Duodenal mucosa (tissue), 2 donors: ENCODE results near the gene C11orf65.
"Not testable (repeated sequence)": the region's sequence is repeated elsewhere in the genome, so short reads cannot be mapped to it uniquely, and the experiment has no call there.

Source experiments
- H3K27ac ChIP-seq: one replicate; pipeline ENCODE4 v1.7.0; 2013; ENCODE audit warnings: low read depth, low read length
- H3K27me3 ChIP-seq, 2 donors: one replicate each; pipeline ENCODE4 v1.7.0; 2013; ENCODE audit warnings: low read length in 2 of 2, control low read depth in 1 of 2; ENCODE audit not compliant: insufficient read depth in 2 of 2, control insufficient read depth in 1 of 2
- H3K36me3 ChIP-seq, 2 donors: one replicate each; pipeline ENCODE4 v1.7.0; 2013; ENCODE audit warnings: low read length in 2 of 2, control low read depth in 1 of 2; ENCODE audit not compliant: insufficient read depth in 2 of 2, control insufficient read depth in 1 of 2
- H3K4me1 ChIP-seq, 2 donors: one replicate each; pipeline ENCODE4 v1.7.0; 2013; ENCODE audit warnings: low read length in 2 of 2, control low read depth in 1 of 2; ENCODE audit not compliant: insufficient read depth in 2 of 2, control insufficient read depth in 1 of 2
- H3K4me3 ChIP-seq, 2 donors: one replicate each; pipeline ENCODE4 v1.7.0; 2013; ENCODE audit warnings: low read length in 2 of 2, low read depth in 1 of 2
- H3K9ac ChIP-seq, 2 donors: one replicate each; pipeline ENCODE4 v1.7.0; 2013; ENCODE audit warnings: low read length in 2 of 2, low read depth in 1 of 2
- H3K9me3 ChIP-seq, 2 donors: one replicate each; pipeline ENCODE4 v1.7.0; 2013; ENCODE audit warnings: low read length in 2 of 2, control low read depth in 1 of 2; ENCODE audit not compliant: control insufficient read depth in 1 of 2

Gene C11orf65

DNA sequence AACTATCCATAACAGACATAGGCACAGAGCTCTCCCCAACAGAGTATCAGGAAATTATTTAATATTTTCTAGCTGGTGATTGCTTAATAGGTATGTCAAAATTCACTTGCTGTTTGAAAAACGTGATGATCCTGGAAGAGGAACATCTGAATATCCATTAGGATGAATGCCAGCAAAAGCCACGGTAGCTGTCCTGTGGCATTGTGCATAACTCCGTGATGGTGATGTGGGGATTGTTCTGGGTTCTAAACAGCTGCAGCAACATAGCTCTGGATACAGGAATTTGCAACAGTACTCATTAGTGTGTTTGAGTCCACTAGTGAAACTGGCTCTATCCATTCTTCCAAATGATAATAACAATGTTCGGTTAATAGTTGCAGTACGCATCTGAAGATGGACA is 78.8 kb downstream of the C11orf65 start:
- no peak overlapping the region for H3K27ac ChIP-seq
- H3K4me3 ChIP-seq, result no peak overlapping the region
- no peaks in the 10 kb centered on the region for H3K36me3 ChIP-seq
- no peaks in the 10 kb centered on the region for H3K4me1 ChIP-seq
- no peaks in the 10 kb centered on the region for H3K27me3 ChIP-seq
- H3K9ac ChIP-seq, result no peak overlapping the region
- no peaks in the 10 kb centered on the region for H3K9me3 ChIP-seq

DNA sequence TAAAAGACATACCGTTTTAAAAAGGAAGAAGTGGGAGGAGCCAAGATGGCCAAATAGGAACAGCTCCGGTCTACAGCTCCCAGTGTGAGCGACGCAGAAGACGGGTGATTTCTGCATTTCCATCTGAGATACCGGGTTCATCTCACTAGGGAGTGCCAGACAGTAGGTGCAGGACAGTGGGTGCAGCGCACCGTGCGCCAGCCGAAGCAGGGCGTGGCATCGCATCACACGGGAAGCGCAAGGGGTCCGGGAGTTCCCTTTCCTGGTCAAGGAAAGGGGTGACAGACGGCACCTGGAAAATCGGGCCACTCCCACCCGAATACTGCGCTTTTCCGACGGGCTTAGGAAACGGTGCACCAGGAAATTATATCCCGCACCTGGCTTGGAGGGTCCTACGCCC is 93.8 kb downstream of the C11orf65 start:
- not testable (repeated sequence) for H3K9ac ChIP-seq, H3K27ac ChIP-seq, H3K4me1 ChIP-seq, H3K27me3 ChIP-seq, H3K4me3 ChIP-seq, H3K36me3 ChIP-seq, H3K9me3 ChIP-seq

DNA sequence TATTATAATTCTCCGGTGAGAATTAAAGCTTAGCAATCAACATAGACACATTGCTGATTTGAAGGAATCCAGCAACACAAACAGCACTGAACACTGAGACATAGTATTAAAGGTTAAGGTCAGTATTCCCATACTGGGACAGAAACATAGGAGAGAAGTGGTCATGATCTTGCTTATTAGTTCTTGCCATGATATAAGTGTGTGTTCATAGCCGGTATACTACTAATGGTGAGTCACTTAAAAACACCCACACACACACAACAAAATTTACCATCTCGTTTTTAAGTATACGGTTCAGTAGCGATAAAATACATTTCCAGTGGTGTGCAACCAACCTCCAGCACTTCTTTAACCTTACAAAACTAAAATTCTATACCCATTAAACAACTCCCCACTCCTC is 96.3 kb downstream of the C11orf65 start:
- Histone ChIP-seq H3K4me1 (no peaks in the 10 kb centered on the region), H3K27me3 (no peaks in the 10 kb centered on the region), H3K9ac (no peak overlapping the region), H3K9me3 (no peaks in the 10 kb centered on the region), H3K36me3 (peaks cover 0 to 8% of the 10 kb centered on the region in 2 donors), H3K27ac (no peak overlapping the region), H3K4me3 (no peak overlapping the region)

DNA sequence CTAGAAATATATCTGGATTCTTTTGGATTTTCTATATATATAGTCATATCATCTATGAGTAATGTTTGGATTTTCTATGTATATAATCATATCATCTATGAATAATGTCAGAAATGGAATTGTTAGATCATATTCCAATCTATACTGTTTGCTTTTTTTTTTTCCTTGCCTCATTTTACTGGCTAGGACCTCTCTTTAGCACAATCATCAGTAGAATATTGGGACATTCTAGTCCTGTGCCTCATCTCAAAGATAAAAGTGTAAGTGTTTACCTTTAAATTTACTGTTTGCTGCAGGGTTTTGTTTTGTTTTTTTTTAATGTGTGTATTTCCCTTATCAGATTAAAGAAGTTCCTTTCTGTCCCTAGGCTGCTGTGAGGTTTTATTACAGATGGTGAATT is 97.0 kb downstream of the C11orf65 start:
- H3K4me1 ChIP-seq, result no peaks in the 10 kb centered on the region
- no peaks in the 10 kb centered on the region for H3K27me3 ChIP-seq
- H3K9me3 ChIP-seq, result no peaks in the 10 kb centered on the region

DNA sequence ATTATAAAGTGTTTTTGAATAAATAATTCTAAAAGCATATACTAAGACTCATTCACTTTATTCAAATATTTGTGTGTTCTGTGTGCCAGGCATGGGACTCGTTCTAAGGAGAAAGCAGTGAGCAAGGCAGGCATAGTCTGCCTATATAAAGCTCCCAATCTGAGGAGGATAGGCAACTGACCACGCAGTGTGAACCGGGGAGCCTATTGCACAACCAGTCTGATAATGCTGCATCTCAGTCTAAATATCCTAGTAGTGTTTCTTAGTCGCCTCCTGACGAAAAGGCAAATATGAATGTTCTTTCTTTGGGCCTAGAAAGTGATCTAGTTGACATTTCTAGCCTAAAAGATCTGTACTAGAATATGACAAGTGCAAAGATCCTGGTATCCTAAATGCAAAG is 98.3 kb downstream of the C11orf65 start:
- Histone ChIP-seq H3K9ac (no peak overlapping the region), H3K36me3 (peaks cover 13 to 18% of the 10 kb centered on the region in 2 donors), H3K27me3 (no peaks in the 10 kb centered on the region), H3K4me1 (no peaks in the 10 kb centered on the region), H3K9me3 (no peaks in the 10 kb centered on the region), H3K4me3 (no peak overlapping the region), H3K27ac (no peak overlapping the region)

More for the DNA sequence above, 97.0 kb downstream of the C11orf65 start:
- peaks cover 4 to 10% of the 10 kb centered on the region in 2 donors for H3K36me3 ChIP-seq
- H3K4me3 ChIP-seq, result no peak overlapping the region
- H3K27ac ChIP-seq, result no peak overlapping the region
- H3K9ac ChIP-seq, result no peak overlapping the region

DNA sequence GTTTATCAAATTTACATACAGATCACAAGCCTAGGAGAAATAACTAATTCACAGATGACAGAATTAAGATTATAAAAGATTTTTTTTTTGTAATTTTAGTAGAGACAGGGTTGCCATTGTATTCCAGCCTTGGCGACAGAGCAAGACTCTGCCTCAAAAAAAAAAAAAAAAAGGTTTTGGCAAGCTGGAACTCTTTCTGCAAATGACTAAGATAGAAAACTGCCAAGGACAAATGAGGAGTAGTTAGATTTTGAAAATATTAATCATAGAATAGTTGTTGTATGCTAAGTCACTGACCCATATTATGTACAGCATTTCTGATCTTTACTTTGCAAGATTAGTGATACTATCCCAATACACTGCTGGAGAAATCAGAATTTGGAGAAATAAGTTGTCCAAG is 99.2 kb downstream of the C11orf65 start:
- H3K4me3 ChIP-seq, result no peak overlapping the region
- H3K27ac ChIP-seq, result no peak overlapping the region
- no peak overlapping the region for H3K9ac ChIP-seq
- H3K4me1 ChIP-seq, result no peaks in the 10 kb centered on the region
- no peaks in the 10 kb centered on the region for H3K27me3 ChIP-seq
- H3K9me3 ChIP-seq, result no peaks in the 10 kb centered on the region
- H3K36me3 ChIP-seq, result peaks cover 13 to 18% of the 10 kb centered on the region in 2 donors

DNA sequence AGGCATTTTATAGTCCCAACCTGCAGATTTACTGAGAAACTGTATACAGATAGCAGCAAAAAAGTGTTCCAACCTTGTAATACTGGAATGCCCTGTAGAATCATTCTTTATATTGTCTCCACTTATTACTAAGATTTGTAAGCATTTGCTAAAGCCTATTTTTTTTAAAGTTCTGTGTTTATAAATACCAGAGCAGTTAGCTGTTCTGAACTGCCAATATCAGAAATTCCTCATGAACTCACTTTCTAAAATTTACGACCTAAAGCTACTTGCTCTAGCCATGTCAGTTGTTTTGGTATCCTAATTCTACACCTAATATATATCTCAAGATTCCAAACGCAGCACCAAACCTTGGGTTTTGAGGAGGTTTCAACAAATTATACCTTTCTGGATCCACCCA is 103.2 kb downstream of the C11orf65 start:
- H3K4me1 ChIP-seq, result no peaks in the 10 kb centered on the region
- H3K27me3 ChIP-seq, result no peaks in the 10 kb centered on the region
- H3K27ac ChIP-seq, result no peak overlapping the region
- peaks cover 13 to 16% of the 10 kb centered on the region in 2 donors for H3K36me3 ChIP-seq
- H3K9me3 ChIP-seq, result no peaks in the 10 kb centered on the region
- no peak overlapping the region for H3K9ac ChIP-seq
- no peak overlapping the region for H3K4me3 ChIP-seq

DNA sequence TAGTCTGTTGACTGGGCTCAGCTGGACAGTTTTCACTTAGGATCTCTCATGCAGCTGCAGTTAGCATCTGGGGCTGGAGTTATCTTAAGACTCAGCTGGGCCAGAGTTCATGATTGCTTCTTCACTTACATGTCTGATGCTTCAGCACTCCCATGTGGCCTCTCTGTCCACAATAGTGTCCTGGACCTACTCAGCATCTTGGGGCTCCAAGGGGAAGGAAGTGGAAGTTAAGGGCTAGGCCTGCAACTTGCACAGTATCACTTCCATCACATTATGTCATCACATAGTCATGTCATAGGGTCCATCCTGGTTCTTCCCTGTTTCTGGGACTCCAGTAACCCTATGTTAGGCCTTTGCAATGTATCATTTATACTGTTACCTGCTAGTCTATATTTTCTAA is 115.9 kb downstream of the C11orf65 start:
- no peak overlapping the region for H3K4me3 ChIP-seq
- no peaks in the 10 kb centered on the region for H3K4me1 ChIP-seq
- H3K27ac ChIP-seq, result no peak overlapping the region
- H3K9ac ChIP-seq, result no peak overlapping the region
- peaks cover 23 to 46% of the 10 kb centered on the region in 2 donors for H3K36me3 ChIP-seq
- no peaks in the 10 kb centered on the region for H3K9me3 ChIP-seq
- no peaks in the 10 kb centered on the region for H3K27me3 ChIP-seq

DNA sequence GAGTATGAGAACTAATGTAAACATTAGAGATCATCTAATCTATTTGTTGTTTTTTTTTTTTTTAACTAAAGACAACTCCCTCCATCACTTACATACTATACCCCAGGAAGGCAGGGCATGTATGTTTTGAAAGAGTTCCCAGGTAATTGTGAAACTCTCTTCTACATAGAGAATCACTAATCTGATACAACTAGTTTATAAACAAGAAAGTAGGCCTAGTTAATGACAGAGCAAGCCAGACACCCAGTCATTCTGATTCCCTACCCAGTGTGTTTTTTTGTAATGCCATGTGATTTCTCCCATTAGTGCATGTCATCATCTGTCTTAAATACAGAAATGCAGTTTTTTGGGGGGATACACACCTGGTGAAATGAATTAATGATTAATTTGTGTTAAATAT is 120.9 kb downstream of the C11orf65 start:
- Histone ChIP-seq H3K4me1 (no peaks in the 10 kb centered on the region), H3K4me3 (no peak overlapping the region), H3K9me3 (no peaks in the 10 kb centered on the region), H3K36me3 (peaks cover 3 to 13% of the 10 kb centered on the region in 2 donors), H3K27ac (no peak overlapping the region), H3K27me3 (no peaks in the 10 kb centered on the region), H3K9ac (no peak overlapping the region)

DNA sequence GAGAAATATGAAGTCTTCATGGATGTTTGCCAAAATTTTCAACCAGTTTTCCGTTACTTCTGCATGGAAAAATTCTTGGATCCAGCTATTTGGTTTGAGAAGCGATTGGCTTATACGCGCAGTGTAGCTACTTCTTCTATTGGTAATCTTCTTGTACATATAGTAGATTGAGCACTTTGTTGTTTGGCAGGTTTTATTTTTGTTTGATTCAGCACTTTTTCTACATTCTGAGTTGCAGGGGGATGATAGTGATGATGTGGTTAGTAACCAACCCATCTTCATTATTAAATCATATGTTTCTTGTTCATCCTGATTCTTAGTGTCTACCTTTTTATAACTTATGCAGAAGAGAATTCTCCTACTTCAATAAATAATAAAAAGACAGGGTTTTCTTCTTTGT is 121.6 kb downstream of the C11orf65 start:
- Histone ChIP-seq H3K4me1 (no peaks in the 10 kb centered on the region), H3K27ac (no peak overlapping the region), H3K9ac (no peak overlapping the region), H3K4me3 (no peak overlapping the region), H3K36me3 (peaks cover 3 to 6% of the 10 kb centered on the region in 2 donors), H3K27me3 (no peaks in the 10 kb centered on the region), H3K9me3 (no peaks in the 10 kb centered on the region)

DNA sequence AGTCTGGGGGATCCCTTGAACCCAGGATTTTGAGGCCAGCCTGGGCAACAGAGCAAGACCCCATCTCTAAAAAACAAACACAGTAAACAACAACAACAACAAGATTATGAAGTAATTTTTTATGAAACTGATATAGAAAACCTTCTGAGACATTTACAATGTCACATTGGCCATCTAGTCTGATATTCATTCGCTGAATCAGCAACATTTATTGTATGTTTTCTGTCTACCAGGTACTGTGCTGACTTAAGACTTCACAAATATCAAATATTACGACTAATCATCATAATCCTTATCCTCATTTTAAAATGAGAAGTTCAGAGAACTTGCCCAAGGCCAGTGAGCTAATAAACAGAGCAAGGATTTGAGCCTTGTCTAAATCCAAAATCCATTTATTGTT is 123.6 kb downstream of the C11orf65 start:
- Histone ChIP-seq H3K9ac (no peak overlapping the region), H3K4me1 (no peaks in the 10 kb centered on the region), H3K36me3 (no peaks in the 10 kb centered on the region), H3K27ac (no peak overlapping the region), H3K4me3 (no peak overlapping the region), H3K27me3 (no peaks in the 10 kb centered on the region), H3K9me3 (no peaks in the 10 kb centered on the region)
